ENCODE results near the gene STAU1. TPM values are rescaled to one million over a fixed set of nuclear protein-coding genes. Genes with fewer than 3 reads are reported as not detected.
A peak's percentile ranks its signal among the peaks of the same experiment; 100 is the strongest.
"Not testable (repeated sequence)": the region's sequence is repeated elsewhere in the genome, so short reads cannot be mapped to it uniquely, and the experiment has no call there.

The STAU1 gene
- total and polyA plus RNA-seq, 2 experiments from 2014 or later = 62.6 to 70.1 TPM

DNA sequence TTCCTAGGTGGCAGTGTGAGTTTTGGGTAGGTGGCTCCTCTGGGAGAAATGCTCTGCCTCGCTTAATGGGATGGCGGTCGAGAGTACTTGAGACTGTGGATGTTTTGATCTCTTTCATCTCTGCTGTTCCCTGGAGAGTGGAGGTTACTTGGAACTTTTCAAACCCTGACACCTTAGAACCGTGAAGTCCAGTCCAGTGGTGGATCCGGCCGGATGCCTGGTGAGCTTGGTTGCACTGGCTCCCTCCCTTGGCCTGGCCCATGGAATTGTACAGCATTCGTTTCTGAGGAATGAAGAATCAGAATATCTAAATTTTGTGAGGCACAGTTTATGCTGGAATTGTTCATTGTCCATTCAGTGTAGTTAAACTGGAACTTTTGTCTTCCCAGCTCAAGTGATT, 91.0 kb downstream of the STAU1 start:
- peak overlapping the region; percentile 13 for H3K27ac ChIP-seq
- H3K36me3 ChIP-seq = peaks cover 39% of the 10 kb centered on the region

DNA sequence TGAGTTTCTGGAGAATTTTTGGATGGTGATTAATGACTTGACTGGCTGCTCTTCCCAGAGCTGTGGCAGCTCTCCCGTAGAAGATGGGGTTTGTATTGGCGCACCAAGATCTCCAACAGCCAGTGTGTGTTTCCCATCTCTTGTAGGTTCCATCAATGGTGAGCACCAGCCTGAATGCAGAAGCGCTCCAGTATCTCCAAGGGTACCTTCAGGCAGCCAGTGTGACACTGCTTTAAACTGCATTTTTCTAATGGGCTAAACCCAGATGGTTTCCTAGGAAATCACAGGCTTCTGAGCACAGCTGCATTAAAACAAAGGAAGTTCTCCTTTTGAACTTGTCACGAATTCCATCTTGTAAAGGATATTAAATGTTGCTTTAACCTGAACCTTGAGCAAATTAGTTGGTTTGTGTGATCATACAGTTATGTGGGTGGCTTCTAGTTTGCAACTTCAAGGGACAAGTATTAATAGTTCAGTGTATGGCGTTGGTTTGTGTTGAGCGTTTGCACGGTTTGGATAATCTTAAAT, 91.9 kb downstream of the STAU1 start:
- Histone ChIP-seq H3K27me3 (no peaks in the 10 kb centered on the region), H3K27ac (no peak overlapping the region), H3K36me3 (peaks cover 48% of the 10 kb centered on the region), H3K4me3 (no peak overlapping the region), H3K9me3 (ENCODE audit: low read depth) (no peaks in the 10 kb centered on the region), H3K4me1 (ENCODE audit: low read depth) (no peaks in the 10 kb centered on the region)
- TF ChIP-seq, protein P1, sequence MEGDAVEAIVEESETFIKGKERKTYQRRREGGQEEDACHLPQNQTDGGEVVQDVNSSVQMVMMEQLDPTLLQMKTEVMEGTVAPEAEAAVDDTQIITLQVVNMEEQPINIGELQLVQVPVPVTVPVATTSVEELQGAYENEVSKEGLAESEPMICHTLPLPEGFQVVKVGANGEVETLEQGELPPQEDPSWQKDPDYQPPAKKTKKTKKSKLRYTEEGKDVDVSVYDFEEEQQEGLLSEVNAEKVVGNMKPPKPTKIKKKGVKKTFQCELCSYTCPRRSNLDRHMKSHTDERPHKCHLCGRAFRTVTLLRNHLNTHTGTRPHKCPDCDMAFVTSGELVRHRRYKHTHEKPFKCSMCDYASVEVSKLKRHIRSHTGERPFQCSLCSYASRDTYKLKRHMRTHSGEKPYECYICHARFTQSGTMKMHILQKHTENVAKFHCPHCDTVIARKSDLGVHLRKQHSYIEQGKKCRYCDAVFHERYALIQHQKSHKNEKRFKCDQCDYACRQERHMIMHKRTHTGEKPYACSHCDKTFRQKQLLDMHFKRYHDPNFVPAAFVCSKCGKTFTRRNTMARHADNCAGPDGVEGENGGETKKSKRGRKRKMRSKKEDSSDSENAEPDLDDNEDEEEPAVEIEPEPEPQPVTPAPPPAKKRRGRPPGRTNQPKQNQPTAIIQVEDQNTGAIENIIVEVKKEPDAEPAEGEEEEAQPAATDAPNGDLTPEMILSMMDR (IDR thresholded peaks at IDR 0.05; ENCODE audit: low read depth, low read length) = no peak
- DNase-seq (ENCODE audit: low read depth in 1 of 2, low spot score in 1 of 2) = no peak

More for the DNA sequence above, 91.0 kb downstream of the STAU1 start:
- no peak for DNase-seq (ENCODE audit: low read depth in 1 of 2, low spot score in 1 of 2)
- Histone ChIP-seq H3K27me3 (no peaks in the 10 kb centered on the region), H3K9me3 (ENCODE audit: low read depth) (no peaks in the 10 kb centered on the region), H3K4me1 (ENCODE audit: low read depth) (no peaks in the 10 kb centered on the region), H3K4me3 (no peak overlapping the region)
- TF ChIP-seq, protein P1 (IDR thresholded peaks at IDR 0.05; ENCODE audit: low read depth, low read length) = no peak

DNA sequence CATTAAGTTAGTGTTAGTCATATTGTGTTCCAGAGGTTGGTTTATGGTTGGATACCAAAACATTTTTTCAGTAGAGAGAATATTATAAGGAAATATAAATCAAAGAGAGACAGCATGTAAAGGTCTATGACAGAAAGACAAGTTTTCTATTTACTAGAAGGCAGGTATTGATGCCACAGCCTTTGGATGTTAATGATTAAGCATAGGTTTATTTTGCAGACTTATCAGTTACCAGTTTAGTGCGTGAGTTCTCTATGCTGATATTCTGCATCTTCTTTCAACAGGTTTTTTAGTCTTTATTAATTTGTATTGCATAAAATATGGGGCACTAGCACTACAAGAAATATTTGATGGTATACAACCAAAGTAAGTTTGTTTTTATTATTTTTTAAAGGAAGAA, 96.4 kb downstream of the STAU1 start:
- Histone ChIP-seq H3K36me3 (peaks cover 80% of the 10 kb centered on the region), H3K27me3 (no peaks in the 10 kb centered on the region), H3K4me1 (ENCODE audit: low read depth) (no peaks in the 10 kb centered on the region), H3K9me3 (ENCODE audit: low read depth) (no peaks in the 10 kb centered on the region), H3K27ac (no peak overlapping the region), H3K4me3 (no peak overlapping the region)
- TF ChIP-seq, protein P1 (IDR thresholded peaks at IDR 0.05; ENCODE audit: low read depth, low read length) = no peak
- no peak for DNase-seq (ENCODE audit: low read depth in 1 of 2, low spot score in 1 of 2)

DNA sequence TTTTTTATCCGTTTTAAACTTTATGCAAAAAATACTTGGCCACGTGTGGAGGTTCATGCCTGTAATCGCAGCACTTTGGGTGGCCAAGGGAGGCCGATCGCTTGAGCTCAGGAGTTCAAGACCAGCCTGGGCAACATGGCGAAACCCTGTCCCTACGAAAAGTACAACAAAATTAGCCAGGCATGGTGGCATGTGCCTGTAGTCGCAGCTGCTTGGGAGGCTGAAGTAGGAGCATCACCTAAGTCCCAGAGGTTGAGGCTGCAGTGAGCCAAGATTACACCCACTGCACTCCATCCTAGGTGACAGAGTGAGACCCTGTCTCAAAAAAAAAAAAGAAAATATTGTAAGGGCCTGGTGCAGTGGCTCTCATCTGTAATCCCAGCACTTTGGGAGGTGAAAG, 97.0 kb downstream of the STAU1 start:
- no peaks in the 10 kb centered on the region for H3K27me3 ChIP-seq

DNA sequence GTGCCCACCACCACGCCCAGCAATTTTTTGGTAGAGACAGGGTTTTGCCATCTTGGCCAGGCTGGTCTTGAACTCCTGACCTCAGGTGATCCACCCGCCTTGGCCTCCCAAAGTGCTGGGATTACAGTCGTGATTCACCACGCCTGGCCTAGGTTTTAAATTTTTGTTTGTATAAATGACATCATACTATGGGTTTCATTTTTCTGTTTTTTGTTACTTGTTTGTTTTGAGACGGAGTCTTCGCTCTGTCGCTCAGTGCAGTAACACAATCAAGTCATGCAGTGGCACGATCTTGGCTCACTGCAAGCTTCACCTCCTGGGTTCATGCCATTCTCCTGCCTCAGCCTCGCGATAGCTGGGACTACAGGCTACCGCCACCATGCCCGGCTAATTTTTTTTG, 105.8 kb downstream of the STAU1 start:
- peaks cover 74% of the 10 kb centered on the region for H3K36me3 ChIP-seq
- not testable (repeated sequence) for H3K4me3 ChIP-seq; H3K27ac ChIP-seq; H3K27me3 ChIP-seq; H3K9me3 ChIP-seq (ENCODE audit: low read depth); H3K4me1 ChIP-seq (ENCODE audit: low read depth); DNase-seq (ENCODE audit: low read depth in 1 of 2, low spot score in 1 of 2)

More for the DNA sequence above, 97.0 kb downstream of the STAU1 start:
- DNase-seq (ENCODE audit: low read depth in 1 of 2, low spot score in 1 of 2) = no peak
- TF ChIP-seq, protein P1 (IDR thresholded peaks at IDR 0.05; ENCODE audit: low read depth, low read length) = no peak
- H3K36me3 ChIP-seq = peaks cover 79% of the 10 kb centered on the region
- no peak overlapping the region for H3K27ac ChIP-seq
- H3K4me1 ChIP-seq (ENCODE audit: low read depth) = no peaks in the 10 kb centered on the region
- no peaks in the 10 kb centered on the region for H3K9me3 ChIP-seq (ENCODE audit: low read depth)
- no peak overlapping the region for H3K4me3 ChIP-seq

DNA sequence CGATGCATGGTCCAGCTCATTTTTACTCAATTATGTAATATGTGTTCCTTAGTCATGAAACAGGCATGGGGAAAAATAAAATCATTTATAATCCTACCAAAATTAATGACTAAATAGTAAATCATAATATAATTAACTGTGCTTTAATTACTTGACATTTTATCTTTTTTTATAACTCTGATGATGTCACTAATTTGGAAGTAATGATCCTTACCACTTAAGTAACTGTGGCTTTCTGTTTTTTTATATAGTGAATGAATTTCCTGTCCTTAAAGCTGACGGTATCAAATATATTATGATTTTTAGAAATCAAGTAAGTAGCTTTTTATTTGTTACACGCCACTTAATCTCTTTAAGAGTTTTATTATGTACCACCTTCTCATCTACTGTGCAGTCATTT, 109.8 kb downstream of the STAU1 start:
- Histone ChIP-seq H3K36me3 (peaks cover 74% of the 10 kb centered on the region), H3K4me1 (ENCODE audit: low read depth) (no peaks in the 10 kb centered on the region), H3K4me3 (no peak overlapping the region), H3K27me3 (no peaks in the 10 kb centered on the region), H3K27ac (no peak overlapping the region), H3K9me3 (ENCODE audit: low read depth) (no peaks in the 10 kb centered on the region)
- DNase-seq (ENCODE audit: low read depth in 1 of 2, low spot score in 1 of 2) = no peak
- TF ChIP-seq, protein P1 (IDR thresholded peaks at IDR 0.05; ENCODE audit: low read depth, low read length) = no peak

Data from cardiac muscle cell (in vitro differentiated cells and primary cell).